ENCODE measurements around the gene MOB1B.
"Not testable (repeated sequence)": the region's sequence is repeated elsewhere in the genome, so short reads cannot be mapped to it uniquely, and the experiment has no call there.

The MOB1B gene

GRCh38 chr4:71009890-71010588 is 107.9 kb downstream of the MOB1B start:
- DNase-seq: peak; percentile 15 to 27

- no peak for DNase-seq
Observed at GRCh38 chr4:71011451-71011850, 109.3 kb downstream of the MOB1B start.

- not testable (repeated sequence) for DNase-seq
Observed at GRCh38 chr4:71017391-71017790, 115.2 kb downstream of the MOB1B start.

GRCh38 chr4:71020611-71021010 is 118.4 kb downstream of the MOB1B start:
- DNase-seq: no peak

- no peak for DNase-seq
Observed at GRCh38 chr4:71025654-71026053, 123.5 kb downstream of the MOB1B start.

- DNase-seq: no peak
Observed at GRCh38 chr4:71026086-71026485, 123.9 kb downstream of the MOB1B start.

GRCh38 chr4:71027611-71028010 is 125.4 kb downstream of the MOB1B start:
- no peak for DNase-seq

- no peak for DNase-seq
Observed at GRCh38 chr4:71029504-71029903, 127.3 kb downstream of the MOB1B start.

- not testable (repeated sequence) for DNase-seq
Observed at GRCh38 chr4:71032106-71032505, 129.9 kb downstream of the MOB1B start.
